GM18870 (cell line): Measurements from ENCODE around the gene ITGA6.

Experiments used
- ATAC-seq: cut with Tn5 transposase; IDR thresholded peaks from one replicate; pipeline ENCODE4 v1.9.1; 2021; ENCODE audit warnings: moderate library complexity; ENCODE audit not compliant: unreplicated experiment

ITGA6 gene

DNA sequence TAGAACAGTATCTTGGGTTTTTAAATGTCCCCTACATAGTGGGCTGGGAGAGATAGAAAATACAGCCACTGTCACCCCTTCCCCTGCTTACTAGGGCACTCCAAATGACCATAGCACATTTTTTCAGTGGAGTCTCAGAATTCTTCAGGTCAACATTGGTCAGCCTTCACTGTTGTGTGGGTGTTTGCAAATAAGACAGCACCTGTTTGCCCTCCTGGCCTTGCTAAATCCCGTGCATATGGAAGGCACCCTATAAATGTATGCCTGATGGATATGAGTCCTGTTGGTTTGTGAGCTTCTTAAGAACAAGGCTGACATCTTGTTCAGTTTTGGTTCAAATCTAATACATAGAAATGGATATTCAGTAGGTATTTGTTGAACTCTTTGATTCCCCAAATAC, 12.5 kb downstream of the ITGA6 start:
- ATAC-seq, result no peak

DNA sequence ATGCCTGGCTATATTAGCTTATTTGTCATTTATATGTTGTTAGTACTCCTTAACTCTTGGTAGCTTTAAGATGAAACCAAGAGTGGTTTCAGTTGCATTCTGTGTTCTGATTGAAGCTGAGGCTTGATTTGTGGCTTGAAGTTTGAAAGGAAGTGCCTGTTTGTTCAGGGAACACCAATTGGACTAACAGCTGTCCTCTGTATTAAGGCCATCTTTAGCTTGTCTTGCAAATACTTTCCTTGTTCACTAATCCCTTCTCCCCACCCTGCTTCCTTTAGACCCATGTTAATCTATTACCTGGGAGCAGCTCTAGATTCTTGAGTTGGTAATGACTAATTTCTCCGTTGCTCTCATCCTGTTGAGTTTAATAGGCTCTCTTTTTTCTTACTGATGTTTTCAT, 13.4 kb downstream of the ITGA6 start:
- no peak for ATAC-seq

- ATAC-seq, result no peak
Observed at GRCh38 chr2:172442072-172442895, 14.9 kb downstream of the ITGA6 start.

DNA sequence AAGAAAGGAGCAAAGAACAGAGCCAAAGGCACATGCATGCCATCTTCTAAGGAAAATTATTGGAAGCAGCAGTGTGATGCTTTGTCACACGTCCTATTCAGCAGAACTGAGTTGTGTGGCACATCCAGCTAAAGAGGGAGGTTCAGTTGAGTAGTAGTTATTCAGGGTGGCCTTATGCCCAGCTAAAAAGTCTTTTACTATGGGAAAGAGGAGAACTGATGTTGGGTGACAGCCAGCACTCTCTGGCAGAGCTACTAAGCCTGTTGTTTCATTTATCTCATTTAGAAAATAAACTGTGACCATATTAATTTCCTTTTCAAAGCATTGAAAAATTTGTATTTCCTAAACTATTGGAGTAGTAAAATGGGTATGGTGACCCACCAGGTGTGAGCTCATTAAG, 18.5 kb downstream of the ITGA6 start:
- no peak for ATAC-seq

DNA sequence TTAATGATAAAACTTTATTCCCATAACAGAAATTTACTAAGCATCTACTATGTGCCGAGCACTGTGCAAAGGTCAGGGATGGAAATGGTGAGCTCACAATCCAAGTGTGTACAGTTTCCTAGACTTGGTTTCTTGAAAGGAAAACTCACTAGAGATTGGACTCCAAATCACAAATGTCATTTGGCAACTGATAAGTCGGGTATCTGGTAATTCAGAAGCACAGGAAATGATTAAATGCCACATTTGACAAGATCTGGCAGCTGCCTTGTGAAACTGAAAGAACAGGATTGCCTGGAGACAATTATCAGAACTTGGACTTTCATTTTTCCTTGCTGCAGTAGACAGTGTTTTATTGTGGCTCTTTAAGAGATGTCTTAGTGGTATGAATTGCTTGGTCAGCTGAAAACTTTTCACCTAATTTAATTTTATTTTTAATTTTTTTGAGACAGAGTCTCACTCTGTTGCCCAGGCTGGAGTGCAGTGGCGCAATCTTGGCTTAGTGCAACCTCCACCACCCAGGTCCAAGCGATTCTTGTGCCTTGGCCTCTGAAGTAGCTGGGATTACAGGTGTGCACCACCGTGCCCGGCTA, 19.2 kb downstream of the ITGA6 start:
- no peak for ATAC-seq

DNA sequence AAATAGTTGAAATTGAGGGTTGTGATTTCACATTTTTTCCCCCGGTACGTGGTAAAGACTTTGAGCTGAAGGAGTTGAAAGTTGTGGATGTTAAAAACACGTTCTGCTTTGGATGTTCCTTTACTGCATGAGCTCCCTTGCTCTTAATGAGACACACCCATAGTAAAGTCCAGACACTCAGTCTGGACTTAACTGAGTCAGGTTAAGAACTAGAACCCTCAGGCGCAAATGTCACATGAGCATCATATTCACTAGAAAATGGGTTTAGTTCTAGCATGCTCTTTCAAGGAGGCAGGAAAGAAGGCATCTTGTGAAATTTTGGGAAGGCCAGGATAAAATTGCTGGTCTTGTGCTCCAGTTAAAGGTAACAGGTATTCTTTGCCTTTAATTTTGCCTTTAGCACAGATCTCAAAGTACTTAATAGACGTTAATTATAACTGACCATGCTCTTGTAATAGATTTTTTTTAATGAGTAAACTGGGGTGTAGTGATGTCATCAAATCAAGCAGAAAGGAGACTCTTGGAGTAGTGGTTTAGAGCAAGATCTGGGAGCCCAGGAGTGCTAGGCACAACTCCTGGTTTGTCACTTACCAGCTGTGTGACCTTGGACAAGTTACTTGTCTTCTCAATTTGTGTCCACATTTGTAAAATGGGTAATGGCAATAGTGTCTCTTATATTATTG, 20.6 kb downstream of the ITGA6 start:
- ATAC-seq, result no peak

DNA sequence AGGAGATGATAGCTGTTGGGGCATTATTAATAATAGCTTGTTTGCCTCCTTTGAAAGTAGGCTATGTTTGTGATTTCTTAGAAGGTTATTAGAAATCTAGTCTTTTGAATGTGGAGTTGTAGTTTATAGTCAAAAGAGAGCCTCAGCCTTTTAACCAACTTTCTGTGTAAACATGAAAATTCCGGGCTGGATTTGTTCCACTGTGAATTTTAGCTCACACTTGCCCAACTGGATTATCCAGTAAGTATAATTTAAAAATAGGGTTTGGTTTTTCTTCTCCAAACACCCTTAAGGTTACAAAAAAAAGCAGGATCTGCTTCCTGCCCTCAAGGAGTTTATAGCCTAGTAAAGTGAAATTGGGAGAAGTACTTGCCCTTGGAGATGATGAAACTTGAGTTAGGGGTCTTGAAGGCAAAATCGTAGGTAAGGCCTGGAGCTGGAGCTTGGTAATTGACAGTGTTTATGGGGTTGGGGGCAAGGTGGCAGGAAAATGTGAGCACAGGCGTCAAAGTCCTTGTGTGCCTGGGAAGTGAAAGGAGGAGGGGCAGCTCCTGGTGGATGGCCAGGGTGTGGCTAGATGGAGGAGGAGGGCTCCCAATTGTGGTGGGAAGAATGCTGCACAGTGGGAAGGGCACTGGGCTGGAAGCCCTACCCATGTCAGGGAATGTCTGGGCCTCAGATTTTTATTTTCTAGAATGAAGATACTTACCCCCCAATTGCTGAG, 21.3 kb downstream of the ITGA6 start:
- no peak for ATAC-seq

DNA sequence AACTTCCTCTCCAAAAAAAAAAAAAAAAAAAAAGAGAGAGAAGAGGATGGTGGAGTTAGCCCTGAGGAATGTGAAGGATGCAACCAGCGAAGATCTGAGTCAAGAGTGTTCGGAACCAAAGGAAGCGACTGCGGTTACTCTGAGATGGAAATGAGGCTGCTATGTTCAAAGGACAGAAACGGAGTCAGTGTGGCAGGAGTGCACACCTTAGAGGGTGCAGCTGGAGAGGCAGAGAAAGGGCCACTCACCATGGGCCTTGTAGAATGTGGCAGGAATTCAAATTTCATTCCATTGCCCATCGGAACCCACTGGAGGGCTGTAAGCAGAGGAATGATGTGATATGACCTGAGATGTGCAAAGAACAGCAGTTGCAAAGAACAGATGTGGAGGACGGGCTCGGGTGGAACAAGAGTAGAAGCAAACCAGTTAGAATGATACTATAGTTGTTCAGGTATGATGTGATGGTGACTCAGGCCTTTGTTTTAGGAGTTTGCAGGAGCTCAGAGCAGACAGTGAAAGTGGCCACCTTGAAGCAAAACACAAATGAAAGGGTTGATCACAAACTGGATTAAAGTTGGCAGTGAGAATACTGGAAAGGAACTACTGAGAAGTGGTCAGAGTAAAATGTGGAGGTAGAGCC, 22.6 kb downstream of the ITGA6 start:
- no peak for ATAC-seq

- no peak for ATAC-seq
Observed at GRCh38 chr2:172451923-172452322, 24.5 kb downstream of the ITGA6 start.

DNA sequence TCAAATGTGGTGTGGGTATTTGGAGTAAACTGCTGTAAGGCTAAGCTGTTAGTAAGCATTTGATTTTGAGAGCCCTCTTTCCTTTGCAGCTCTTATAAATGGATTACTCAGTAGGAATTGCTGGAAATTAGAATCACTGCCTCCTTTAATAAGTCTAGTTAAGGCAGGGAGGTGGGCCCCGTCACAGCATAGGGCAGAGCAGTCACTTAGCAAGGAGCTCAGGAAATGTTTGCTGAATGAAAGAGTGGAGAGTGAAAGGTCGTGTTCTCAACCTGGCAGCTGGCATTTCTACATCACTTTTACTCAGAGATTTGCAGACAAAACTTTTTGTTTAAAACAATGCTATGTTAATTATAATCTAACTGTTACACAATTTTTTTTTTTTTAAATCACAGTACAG, 25.5 kb downstream of the ITGA6 start:
- ATAC-seq, result no peak

DNA sequence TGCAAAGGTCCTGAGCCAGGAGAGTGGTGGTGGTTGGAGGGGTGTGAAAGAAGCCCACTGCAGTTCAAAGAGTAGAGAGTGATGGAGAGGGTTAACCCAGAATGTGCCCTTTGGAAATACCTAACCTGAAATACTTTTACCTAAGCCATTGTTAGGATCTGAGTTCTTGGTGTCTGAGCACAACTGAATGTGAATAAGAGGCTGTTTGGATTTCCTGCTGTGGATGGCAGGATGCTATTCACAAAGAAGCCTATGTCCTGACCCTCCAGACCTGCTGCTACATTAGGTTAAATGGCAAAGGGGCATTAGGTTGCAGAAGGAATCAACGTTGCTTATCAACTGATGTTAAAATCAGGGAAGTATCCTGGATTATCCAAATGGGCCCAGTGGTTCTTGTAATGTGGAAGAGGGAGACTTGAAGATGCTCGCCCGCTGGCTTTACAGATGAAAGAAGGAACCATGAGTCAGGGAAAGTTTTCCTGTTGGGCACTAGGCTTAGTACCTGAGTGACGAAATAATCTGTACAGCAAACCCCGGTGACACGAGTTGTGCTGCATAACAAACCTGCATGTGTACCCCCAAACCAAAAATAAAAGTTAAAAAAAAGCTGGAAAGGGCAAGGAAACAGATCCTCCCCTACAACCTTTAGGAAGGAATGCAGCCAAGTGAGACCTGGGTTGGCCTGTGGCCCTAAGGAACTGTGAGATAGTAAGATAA, 27.2 kb downstream of the ITGA6 start:
- ATAC-seq, result no peak

DNA sequence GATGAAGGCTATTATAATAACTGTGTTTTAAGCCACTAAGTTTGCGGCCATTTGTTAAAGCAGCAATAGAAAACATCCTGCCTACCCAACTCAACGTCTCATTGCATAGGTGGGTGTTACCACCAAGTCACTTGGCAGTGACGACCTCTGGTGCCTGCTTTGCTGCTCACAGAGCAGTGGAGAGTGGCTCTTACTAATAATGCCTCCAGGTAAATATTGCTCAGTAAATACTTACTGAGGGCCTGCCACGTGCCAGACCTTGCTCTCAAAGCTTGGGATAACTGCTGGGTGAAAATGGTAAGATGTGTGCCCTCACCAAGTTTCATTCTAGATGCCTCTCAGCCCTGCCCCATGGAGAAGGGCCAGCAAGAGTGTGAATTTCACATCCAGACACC, 27.7 kb downstream of the ITGA6 start:
- ATAC-seq, result no peak

DNA sequence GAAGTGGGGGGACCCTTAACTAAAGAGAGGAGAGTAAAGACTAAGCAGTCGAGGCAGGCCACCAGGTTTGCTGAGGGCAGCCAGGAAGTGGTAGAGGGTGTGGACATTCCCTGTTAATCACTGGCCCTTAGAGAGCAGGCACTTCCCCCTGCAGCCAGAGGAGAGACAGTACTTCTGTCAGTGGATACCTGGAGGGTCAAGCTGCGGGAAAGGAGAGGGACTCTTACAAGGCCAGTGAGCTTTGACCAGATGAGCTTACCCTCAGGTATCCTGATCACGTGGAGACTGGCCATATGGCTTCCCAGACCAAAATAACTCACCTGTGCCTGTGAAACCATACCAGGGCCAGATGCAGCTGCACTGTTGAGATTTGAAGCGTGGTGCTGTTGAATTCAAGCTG, 28.6 kb downstream of the ITGA6 start:
- ATAC-seq, result no peak

GRCh38 chr2:172457536-172457935, 30.1 kb downstream of the ITGA6 start:
- no peak for ATAC-seq

- no peak for ATAC-seq
Observed at GRCh38 chr2:172458561-172459124, 31.3 kb downstream of the ITGA6 start.

- ATAC-seq, result no peak
Observed at GRCh38 chr2:172460780-172461201, 33.4 kb downstream of the ITGA6 start.

DNA sequence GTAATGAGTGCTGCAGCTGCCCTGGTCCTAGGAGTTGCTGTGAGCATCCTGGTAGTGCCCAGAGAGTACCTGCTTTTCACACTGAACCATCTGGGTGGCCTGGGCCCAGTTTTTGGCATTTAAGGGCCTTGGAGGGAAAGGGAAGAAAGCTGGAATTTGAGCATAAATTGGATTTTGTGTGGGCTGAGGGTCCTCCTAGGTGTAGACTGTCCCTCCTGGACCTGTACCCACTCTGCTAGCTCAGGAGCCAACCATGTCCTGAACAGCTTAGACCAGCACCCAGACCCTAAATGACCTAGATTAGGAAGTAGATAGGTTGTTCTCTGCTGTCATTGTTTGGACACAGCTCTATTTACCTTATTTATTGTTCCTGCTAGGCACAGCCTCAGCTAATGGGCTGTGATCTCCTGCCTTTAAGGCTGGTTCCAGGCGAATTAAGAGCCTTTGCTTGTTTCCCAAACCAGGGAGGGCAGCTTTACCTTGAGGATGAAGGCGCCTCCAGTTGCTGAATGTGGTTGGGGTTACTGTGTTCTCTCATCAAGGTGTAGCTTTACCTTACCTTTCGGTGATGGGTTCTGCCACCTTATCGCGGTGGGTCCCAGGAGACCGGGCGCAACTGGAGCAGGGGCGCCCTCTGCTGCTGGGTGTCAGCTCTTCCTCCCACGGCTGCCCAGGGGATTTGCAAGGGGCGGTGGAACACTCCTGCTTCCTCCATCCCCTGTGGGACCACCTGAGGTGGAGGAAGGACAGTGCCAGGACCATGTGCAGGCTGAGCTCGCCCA, 34.4 kb downstream of the ITGA6 start:
- ATAC-seq, result no peak

DNA sequence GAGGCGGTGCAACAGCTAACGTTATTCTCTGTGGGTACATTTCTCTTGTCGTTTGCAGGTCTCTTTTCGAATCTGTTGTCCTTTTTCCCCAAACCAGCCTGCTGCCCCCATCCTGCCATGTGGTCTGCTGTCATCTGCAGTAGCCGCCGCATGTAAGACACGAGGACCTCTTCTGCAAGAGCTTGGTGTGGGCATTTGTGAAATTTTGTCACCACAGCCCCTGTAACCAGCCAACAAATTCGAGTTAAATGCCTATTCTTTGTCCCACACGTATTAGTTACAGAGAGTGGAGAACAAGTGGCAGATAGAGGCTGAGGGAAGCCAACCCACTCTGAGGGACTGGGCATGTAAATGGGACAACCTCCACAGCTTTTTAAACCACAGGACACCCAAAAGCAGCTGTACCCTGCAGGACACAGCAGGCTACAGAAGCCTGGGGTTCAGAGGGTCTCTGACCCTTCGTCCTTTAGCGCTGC, 35.0 kb downstream of the ITGA6 start:
- ATAC-seq, result no peak

GRCh38 chr2:172462849-172463381, 35.5 kb downstream of the ITGA6 start:
- ATAC-seq, result no peak
